Embryonic facial prominence (tissue), 1 donor: Measurements from ENCODE around the gene AUTS2.

Experiments used
- DNase-seq: peaks from one replicate; pipeline ENCODE4 v3.0.0-alpha.2; 2016; ENCODE audit errors: extremely low spot score

The AUTS2 gene

DNA sequence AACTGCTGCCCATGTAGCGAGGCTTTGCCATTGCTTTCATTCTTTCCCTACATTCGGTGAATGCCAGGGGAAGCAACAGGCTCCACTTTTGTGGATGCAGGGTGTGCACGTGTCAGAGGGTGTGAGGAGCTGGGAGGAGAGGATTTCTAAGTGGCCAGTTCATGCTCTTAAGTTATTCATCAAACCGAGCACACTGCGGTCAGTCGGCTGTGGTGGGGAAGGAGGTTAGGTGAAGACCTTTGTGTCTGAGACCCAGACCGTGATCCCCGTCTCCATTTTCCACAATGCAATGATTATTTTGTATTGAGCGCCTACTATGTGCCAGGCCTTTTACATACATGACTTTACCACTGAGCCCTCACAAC, 1095.0 kb downstream of the AUTS2 start:
- DNase-seq: no peak

DNA sequence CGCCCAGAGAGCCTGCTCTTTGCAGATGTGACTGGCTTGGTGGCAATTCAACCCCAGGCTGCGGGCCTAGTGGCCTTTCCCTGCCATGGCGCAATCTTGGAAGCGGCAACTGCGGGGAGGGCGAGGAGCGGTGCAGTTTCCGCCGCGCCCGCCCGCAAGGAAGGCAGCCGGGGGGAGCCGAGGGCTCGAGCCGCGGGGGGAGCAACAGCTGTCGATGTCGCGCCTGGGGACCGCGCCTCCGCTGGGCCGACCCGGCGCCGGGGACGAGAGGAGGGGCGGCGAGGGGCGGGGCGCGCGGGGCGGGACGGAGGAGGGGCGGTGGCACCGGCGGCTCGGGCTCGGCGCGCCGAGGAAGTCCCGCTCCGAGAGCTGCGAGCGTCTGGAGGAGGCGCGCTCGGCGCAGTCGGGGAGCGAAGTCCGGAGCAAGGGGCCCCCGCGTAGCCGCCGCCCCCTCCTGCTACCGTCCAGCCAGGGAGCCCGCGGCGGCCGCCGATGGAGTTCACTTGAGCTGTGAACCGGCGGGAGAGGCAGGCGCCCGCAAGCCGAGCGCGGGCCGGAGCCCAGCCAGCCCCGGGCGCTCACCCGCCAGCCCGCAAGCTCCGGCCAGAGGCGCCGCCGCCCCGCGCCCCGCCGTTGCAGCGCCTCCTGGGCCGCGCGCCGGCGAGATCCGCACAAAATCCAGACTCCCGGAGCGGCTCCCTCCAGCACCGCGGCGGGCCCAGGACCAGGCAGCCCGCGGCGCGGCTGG, 1095.6 kb downstream of the AUTS2 start:
- DNase-seq: no peak

DNA sequence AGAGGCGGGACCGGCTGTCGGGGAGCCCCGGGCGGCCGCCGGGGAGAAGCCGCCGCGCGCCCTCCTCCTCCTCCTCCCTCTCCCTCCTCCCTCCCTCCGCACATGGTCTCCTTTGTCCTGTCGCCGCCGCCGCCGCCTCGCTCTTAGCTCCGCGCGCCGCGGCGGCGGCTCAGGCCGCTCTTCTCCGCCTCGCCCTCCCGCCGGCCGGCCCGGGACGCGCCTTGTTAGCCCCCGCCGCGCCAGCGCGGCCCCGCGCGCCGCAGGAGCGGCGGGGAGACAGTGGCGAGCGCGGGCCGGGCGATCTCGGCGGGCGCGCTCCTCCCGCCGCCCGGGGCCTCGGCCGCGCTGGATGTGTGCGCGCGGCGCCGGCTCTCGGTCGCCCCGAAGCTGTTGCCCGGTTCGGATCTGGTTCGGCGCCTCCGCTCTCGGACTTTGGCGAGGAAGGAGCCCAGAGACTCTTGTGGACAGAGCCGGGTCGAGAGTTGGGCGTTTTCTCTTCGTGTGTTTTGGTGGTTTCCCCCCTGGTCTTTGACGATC, 1096.2 kb downstream of the AUTS2 start:
- no peak for DNase-seq

DNA sequence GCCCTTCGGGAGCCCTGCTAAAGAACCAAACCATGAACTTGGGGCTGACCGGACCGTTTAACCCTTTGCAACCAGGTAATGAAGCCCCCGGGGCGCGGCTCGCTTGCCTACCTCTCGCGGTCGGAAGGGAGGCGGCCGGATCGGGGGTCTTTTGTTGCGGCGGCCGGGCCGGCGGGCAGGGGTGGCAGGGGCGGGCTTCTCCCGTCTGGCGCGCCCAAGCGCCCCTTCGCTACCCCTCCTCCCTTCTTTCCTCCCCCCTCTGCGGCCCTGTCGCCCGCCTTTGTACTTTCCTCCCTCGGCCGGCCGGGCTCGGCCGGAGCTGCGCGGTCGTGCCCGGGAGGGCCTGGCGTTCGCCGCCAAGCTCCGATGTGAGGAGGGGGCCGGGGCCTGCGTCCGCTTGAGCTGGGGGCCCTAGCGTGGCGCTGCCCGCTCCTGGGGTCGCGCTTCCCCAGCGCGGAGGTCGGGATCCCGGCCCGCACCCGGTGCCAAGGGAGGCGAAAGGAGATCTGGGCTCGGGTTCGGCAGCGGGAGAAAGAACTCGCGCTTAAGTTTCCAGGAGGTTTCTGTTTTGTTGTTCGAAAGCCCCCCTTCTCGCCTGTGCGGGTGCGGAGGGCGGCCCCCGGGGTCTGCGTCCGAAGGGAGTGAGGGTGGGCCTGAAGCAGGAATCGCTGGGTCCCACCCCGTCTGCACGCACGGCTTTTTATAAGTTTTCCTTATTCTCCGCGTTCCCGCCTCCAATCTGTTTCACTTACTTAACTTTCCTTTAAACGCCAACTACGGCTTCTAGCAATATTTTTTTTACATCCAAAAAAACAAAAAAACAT, 1096.9 kb downstream of the AUTS2 start:
- no peak for DNase-seq

DNA sequence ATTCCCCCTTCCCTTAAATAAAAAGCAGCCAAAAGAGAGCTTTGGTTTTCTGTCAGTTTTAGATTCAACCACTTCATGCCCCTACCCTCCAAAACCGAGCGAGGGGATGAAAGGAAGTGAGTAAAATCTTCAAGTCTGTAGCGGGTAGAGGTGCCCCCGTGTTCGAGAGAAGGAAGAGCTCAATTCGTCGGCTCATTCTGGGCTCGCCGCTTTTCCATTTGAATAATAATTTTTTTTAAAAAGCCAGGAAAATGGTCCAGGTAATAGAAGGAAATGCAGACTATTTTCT, 1097.5 kb downstream of the AUTS2 start:
- DNase-seq: no peak

DNA sequence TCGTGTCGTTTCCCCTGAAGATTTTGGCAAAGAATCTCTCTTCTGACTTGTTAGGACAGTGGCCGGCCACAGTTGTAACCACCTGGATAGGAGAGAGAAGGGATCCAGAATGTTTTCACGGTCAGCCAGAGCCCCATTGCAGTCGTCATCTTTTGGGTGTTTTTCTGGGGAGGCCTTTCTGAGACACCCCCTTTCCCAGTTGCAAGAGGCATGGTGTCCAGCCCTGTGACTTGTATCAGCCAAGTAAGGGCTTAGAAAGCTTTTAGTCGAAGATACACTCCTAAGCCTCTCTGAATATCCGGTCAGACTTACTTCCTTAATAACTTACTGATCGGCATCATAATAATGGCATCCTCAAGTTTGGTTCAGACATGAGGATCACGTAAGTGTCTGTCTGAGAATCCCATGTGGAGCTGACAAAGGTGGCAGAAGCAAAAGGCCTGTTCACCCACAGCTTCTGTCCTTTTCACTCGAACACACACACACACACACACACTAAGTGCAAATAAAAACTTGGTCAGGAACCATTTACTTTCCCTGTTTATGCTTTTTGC, 1098.0 kb downstream of the AUTS2 start:
- DNase-seq: no peak

DNA sequence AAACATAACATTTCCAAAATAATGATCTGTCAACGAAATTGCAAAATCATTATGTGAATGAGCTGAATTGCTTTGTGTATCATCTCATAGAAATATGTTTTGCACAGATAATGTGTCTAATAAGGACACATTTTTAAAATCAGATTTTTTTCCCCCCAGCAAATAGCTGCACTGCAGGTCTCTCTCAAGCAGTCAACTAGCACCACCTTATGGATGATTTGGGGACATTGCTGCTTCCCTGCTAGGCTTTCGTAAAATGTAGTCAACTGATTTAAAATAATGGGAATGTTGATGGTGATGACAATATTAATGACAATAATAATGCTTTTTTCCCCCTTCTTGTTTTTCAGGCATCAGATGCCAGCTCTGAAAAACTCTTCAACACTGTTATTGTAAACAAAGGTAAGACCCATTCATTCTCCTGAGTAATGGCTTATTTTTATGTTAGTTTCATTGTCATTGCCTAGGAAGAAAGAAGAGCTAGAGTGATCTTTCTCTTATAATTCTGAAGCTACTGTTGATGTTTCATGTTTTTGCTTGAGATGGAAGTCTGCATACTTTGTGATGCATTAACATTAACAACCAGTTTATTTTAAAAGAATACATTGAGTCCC, 1100.1 kb downstream of the AUTS2 start:
- peak; percentile 64 for DNase-seq

DNA sequence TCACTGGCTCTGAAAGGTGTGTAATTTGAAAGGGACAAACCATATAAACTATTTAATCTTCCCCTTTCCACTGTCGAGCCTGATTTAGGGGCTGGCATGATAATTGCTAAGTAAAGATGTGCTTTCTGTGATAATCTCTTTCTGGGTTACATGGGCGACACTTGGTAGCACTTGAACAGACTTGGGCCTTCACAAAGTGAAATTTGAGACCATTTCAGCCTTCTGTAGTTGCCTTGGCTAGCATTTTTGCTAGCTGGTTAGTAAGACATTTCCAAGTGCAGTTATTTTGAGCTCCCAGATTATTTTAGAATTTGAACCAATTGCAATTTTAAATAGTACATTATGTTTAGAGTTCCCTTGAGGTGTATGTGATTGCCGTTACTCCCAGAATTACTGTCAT, 1101.0 kb downstream of the AUTS2 start:
- DNase-seq: no peak

DNA sequence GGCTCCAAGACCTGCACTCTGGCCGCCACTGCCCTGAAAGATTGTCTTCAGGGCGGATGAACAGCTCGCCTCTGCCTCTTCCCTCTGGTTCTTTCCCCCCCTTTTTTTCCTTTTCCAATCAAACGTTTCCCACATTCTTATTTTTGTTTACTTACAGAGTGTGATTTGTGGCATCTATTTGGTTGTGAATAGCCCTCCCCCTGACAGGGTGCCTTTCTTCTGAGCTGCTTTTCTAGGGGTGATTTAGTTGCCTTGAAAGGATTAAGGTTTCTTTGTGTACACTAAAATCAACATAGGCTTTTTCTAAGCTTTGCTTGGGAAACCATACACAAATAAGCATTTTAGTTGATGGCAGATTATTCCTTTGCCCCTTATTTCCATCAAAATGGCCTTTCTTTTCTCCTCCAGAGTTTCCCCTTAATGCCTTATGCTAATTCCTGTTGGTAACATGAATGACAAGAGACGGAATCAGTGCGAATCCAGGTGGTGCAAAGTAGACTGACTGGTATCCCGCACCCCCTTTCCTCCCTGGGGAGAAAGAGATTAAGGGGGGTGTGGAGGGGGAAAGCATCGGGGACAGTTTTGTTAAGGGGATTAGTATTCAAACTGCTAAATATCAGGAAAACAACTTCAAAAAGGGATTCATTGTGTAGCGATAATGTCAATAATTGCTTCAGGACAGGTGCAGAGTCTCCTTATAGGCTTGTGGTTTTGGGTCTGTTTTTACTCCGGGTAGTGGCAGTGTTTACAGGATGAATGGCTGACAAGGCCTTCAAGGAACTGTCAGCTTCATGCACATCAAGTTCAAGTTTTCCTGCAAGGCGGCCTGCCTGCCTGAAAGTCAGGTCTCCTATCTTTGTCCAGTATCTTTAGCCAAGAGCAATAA, 1102.0 kb downstream of the AUTS2 start:
- DNase-seq: no peak

DNA sequence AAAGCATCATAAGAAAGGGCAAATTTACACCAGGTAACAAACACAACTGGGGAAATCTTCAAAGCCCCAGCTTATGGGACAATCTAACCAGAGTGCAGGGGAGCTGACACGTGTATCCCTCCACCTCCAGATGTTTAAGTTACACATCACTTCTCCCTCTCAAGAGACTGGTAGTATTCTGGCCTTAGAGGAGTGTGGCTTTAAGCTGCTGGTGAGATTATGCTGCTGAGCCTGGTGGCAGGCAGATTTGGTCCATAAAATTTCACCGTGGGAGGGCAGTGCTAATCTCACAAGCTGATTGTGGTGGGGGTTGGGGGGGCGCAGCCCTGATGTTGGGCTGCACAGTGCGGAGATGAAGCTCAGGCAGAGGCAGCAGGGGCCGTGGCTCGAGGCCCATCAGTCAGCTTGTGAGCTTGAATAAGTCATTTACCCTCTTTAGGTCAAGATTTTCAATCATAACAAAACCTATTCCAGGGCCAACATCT, 1102.7 kb downstream of the AUTS2 start:
- no peak for DNase-seq

DNA sequence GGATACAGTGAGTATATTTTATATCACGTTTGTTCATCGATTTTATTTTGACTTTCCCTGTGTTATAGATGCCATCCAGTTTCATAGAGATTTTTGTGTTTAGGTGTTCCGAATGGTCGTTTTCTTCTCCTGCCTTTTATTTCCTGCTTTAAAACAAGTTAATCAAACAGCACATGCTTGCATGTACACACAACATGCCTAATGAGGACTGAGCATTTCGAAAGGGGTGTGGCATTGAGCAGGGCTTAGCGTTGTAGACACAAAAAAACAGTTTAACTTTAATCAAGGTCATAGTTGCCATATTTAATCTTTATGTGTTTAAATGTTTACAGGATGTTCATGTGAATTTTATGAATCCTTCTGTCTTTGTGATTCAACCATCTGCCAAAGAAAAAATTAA, 1103.2 kb downstream of the AUTS2 start:
- DNase-seq: no peak

DNA sequence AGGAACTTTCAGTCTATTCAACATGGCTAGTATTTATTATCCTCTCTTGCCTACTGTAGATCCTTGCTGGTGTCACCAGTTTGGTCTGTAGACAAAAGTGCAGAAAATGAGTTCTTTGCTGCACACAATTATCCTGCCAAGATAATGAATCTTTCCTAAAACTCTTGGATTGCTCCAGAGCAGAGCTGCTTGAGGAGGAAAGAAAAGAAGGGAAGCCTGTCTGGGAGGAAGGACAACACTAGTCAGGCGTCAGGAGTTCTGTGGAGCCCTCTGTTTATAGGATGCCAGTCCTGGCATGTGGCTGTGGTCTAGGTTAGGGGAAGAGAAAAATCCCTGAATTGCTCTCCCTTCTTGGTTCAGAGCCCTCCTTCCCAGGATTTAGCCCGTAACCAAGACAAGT, 1103.7 kb downstream of the AUTS2 start:
- DNase-seq: no peak

DNA sequence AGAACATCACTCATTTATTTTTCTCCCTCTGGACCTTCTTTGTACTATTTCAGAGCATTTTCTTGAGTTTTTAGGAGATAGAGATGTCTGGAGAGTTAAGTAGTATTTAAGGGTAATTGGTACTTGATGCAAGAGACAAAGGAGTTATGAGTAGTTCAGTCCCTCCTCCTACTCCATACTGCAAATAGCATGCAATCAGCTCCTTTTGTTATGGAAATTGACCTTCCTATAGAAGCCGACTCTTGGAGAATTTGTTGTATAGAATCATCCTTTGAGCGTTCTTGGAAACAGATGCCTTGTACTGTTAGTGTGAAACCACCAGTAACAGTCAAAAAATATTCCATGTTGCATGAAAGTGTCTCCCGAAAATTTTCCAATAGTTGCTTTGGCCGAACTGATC, 1105.5 kb downstream of the AUTS2 start:
- DNase-seq: no peak

DNA sequence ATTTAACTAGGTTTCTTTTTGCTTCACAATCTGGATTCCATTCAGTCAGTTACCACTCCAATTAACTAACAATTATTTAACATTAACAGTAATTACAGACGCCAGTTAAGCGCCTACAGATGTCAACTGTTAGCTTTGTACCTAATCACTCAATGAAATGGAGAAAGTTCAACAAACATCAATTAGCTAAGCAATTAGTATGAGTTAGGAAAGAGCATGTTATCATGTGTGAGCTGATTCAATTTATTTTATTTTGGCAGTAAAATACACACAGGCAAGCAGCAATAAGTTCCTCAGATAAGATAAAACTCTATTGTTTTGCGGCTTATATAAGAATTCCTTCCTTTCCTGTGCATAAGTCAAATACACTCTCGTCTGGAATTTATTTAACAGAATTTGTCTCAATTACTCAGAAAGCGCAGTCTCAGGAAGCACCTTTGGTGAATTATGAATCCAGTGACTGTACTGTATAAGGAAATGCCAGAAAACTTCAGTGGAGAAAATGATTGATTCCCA, 1106.6 kb downstream of the AUTS2 start:
- DNase-seq: no peak

DNA sequence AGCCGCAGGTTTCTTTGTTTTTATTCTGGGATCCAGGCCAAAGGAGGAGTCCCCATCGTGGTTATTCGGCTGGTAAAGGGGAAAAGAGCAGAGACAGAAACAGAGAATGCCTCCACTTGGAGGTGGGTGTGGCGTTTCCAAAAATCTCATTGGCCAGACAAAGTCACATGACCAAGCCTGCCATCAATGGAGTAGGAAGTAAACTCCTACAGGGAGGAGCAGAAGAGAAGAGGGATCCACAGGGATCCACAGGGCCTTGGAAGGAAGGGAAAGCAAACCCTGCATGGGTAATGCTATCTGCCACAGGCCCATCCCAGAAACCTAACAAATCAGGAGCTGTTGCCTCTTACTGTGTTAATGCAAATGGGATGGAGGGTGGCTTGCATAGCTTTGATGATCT, 1107.9 kb downstream of the AUTS2 start:
- DNase-seq: no peak

DNA sequence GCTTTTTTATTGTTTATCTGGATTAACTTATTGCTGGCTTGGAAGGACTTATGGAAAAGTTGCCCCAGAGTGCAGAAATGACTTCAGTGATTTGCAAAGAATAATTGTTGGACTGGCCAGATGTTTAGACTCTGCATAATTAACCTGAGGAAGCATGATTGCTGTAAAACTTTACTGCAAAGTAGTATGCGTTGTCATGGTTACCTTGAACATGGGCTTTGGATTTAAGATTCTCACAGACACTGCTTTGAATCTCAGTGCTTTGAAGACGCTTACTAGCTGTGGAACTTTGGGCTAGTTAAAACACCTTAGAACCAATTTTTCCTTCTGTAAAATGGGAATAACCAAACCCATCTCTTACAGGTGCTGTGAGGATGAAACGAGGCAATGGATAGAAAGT, 1108.4 kb downstream of the AUTS2 start:
- DNase-seq: no peak

DNA sequence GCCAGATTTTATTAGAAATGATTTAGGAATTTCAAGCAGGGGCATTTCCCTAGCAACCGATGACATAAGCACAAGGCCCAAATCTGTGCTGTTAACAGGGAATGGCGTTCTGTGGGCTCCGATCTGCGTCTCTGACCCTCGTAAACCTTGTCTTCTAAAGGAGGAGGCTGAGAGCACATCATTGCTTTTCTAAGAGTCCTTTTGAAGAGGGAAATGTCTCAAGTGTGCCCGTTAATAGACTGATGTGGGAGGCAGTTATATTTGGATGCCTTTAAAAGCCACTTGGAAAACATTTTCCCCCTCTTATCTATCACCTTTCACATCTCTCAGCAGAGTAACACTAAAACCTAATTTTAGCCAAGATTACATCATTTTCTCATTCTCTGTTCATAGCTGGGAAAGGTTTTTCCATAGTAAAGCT, 1109.6 kb downstream of the AUTS2 start:
- no peak for DNase-seq

DNA sequence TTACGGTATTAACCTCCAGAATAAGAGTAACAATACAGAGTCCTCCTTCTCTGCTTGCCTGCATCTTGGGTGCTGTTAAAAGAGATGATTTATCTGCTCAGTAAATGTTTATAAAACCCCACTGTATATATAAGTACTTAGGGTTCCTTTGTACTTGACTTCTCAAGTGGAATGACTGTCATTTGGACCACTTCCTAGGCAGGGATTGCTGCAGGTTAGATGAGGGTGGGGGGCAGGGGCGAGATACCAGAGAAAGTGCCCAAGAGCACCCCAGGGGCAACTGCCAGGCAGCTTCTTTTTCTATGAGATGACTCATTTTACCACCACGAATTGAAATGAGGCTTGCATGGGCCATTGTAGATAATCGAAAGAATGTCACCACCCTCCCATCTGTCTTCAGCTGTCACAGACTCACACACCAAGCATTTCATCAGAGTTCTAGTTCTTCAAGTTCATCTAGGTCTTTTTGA, 1111.8 kb downstream of the AUTS2 start:
- DNase-seq: no peak

DNA sequence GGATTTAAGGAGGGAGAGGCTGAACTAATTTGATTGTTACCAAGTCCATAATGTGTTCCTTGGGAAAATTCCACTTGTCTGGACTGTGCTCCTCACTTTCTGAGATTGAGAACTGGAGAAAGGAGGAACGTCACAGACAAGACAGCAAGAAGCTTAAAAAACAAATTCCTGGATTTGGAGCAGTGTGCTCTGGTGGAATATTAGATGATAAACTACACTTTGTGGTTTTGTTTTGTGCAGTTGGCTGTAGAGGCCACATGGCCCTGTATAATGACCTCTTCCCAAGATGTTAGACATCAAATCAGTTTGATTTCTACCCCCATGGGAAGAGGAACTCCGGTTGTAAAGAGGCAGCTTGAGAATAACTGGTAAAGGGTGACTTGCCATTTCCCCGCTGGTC, 1112.4 kb downstream of the AUTS2 start:
- no peak for DNase-seq

DNA sequence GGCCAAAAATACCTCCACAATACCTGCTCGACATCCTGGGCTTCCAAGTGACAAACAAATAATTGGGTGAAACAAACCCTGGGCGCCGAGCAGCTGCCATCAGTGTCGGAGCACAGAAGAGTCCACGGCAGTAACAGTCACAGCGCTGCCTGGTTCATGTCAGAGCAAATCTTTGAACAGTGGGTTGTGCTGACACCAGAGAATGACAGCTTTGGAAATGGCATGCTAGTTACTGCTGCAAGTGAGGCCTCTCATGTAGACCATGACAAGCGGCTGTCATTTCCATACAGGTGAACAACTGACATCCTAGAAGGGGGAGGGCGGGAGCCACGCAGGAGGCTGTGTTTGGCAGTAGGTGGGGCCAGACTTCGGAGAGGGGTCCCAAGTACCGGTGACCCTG, 1113.2 kb downstream of the AUTS2 start:
- no peak for DNase-seq

DNA sequence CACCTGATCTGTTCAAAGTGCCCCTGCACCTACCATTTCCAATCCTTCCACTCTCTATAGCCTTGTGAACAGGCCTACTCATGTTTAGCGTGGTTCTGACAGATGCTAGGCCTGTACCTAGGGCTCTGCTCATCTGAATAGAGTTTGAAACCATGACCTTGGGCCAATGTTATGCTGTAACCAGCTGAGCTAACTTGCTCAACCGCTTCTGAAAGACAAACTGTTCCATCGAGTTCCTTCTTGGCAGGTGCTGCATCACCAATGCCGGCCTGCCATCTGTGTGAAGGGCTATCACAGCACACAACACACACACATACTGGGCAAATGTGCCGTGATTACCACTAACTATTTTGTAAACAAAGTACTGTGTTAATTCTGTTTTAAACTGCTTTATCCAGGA, 1114.7 kb downstream of the AUTS2 start:
- no peak for DNase-seq
